Measurements from ENCODE around the gene FGD6.
"Not testable (repeated sequence)": the region's sequence is repeated elsewhere in the genome, so short reads cannot be mapped to it uniquely, and the experiment has no call there.

The FGD6 gene

GRCh38 chr12:95126076-95126475 lies 91.2 kb downstream of the FGD6 start:
- no peak for DNase-seq (ENCODE audit: low spot score)

- DNase-seq (ENCODE audit: low spot score) = no peak
These were observed 93.2 kb downstream of the FGD6 start for GRCh38 chr12:95124106-95124505.

GRCh38 chr12:95118788-95119179 lies 98.5 kb downstream of the FGD6 start:
- no peak for DNase-seq (ENCODE audit: low spot score)

GRCh38 chr12:95118138-95118787 lies 99.0 kb downstream of the FGD6 start:
- no peak for DNase-seq (ENCODE audit: low spot score)

- DNase-seq (ENCODE audit: low spot score) = peak; percentile 83
These were observed 100.1 kb downstream of the FGD6 start for GRCh38 chr12:95117178-95117599.

GRCh38 chr12:95116773-95117172 lies 100.5 kb downstream of the FGD6 start:
- no peak for DNase-seq (ENCODE audit: low spot score)

- DNase-seq (ENCODE audit: low spot score) = no peak
These were observed 100.9 kb downstream of the FGD6 start for GRCh38 chr12:95116341-95116740.

GRCh38 chr12:95115641-95116040 lies 101.6 kb downstream of the FGD6 start:
- no peak for DNase-seq (ENCODE audit: low spot score)

GRCh38 chr12:95114766-95115405 lies 102.4 kb downstream of the FGD6 start:
- DNase-seq (ENCODE audit: low spot score) = peak; percentile 13

GRCh38 chr12:95107362-95107761 lies 109.9 kb downstream of the FGD6 start:
- no peak for DNase-seq (ENCODE audit: low spot score)

GRCh38 chr12:95105540-95105939 lies 111.7 kb downstream of the FGD6 start:
- DNase-seq (ENCODE audit: low spot score) = no peak

- DNase-seq (ENCODE audit: low spot score) = no peak
These were observed 112.3 kb downstream of the FGD6 start for GRCh38 chr12:95104919-95105452.

GRCh38 chr12:95102916-95103671 lies 114.2 kb downstream of the FGD6 start:
- no peak for DNase-seq (ENCODE audit: low spot score)

GRCh38 chr12:95101957-95102356 lies 115.3 kb downstream of the FGD6 start:
- DNase-seq (ENCODE audit: low spot score) = not testable (repeated sequence)

- no peak for DNase-seq (ENCODE audit: low spot score)
These were observed 116.7 kb downstream of the FGD6 start for GRCh38 chr12:95100264-95101190.

GRCh38 chr12:95099270-95099790 lies 117.9 kb downstream of the FGD6 start:
- DNase-seq (ENCODE audit: low spot score) = no peak

- DNase-seq (ENCODE audit: low spot score) = peak; percentile 62
These were observed 120.4 kb downstream of the FGD6 start for GRCh38 chr12:95096852-95097251.

GRCh38 chr12:95096378-95096777 lies 120.9 kb downstream of the FGD6 start:
- DNase-seq (ENCODE audit: low spot score) = no peak

GRCh38 chr12:95095866-95096265 lies 121.4 kb downstream of the FGD6 start:
- not testable (repeated sequence) for DNase-seq (ENCODE audit: low spot score)

- DNase-seq (ENCODE audit: low spot score) = no peak
These were observed 127.8 kb downstream of the FGD6 start for GRCh38 chr12:95089462-95089861.

GRCh38 chr12:95088379-95088778 lies 128.9 kb downstream of the FGD6 start:
- no peak for DNase-seq (ENCODE audit: low spot score)
